Left ventricle myocardium superior (tissue), 1 donor: ENCODE measurements around the gene MRPL39. TPM values are rescaled to one million over a fixed set of nuclear protein-coding genes. Genes with fewer than 3 reads are reported as not detected.

Source experiments
- ATAC-seq: fragments of 200-7000 bp; cut with Tn5 transposase; one replicate; pipeline ENCODE4 v1.9.1; 2020; ENCODE audit warnings: mild to moderate bottlenecking, moderate library complexity
- DNase-seq: peaks from one replicate; pipeline ENCODE4 v3.0.0-alpha.2; 2020
- intact Hi-C: fragments of 100-400 bp; cut with micrococcal nuclease; formaldehyde crosslinking; loops from one replicate; pipeline ENCODE4 v1.11.0; 2022
- total RNA-seq: library from RNA; stranded (reverse); fragmentation: NEBNext Ultra II Directional; extraction: Animal tissue kit (Norgen Biotek cat#: 25700); gene quantifications from one replicate; pipeline ENCODE4 v1.2.1, GENCODE V29; 2021
- donor health status: DM: no; HTN: yes; CAD: no; lungs with severe emphysema.

MRPL39 gene
- total RNA-seq, 1 donor from 2014 or later = 61.3 TPM

DNA sequence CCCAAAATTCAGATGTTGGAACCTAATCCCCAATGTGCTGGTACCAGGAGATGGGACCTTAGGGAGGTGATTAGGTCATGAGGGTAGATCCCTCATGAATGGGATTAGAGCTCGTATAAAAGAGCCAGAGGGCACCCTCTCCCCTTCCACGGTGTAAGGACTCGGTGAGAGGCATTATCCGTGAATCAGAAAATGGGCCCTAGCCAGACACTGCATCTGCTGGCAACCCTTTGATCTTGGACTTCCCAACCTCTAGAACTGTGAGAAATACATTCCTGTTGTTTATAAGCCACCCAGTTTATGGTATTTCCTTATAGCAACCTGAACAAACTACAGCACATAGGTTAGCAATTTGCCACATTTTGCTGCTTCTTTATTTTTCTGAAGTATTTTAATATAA lies 17.2 kb upstream of the MRPL39 start:
- ATAC-seq (no peak), DNase-seq (no peak)
- intact Hi-C loops = no loop called here

DNA sequence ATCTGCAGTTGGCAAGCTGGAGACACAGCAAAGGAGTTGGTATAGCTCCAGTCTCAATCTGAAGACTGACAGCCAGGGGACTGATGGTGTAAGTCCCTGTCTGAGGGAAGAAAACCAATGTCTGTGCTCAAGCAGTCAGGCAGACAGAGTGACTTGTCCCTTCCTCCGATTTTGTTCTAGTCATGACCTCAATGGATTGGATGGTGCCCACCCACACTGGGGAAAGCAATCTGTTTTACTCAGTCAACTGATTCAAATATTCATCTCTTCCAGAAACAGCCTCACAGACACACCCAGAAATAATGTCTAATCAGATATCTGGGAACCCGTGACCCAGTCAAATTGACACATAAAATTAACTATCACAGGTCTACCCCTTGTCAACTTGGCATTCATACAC lies 11.9 kb upstream of the MRPL39 start:
- DNase-seq = no peak
- intact Hi-C loops = no loop called here
- ATAC-seq = no peak

DNA sequence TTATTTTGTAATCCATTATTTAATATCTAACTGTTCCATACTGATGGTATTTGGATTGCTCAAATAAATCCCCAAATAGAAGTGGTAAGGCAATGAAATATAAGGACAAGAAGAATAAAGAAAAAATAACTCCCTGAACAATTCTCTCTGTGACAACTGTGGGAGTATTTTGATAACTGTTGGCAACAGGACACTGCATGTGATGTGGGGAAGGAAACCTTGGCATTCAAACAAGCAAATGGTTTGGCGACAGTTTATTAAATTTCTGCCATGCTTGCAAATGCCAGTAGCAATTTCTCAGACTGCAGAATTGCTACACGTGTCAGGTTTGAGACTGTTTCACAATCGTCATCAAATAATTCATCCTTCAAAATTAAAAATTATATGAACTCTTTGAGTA lies 8.6 kb upstream of the MRPL39 start:
- DNase-seq = no peak
- intact Hi-C loops = no loop called here
- peak; percentile 56 for ATAC-seq

DNA sequence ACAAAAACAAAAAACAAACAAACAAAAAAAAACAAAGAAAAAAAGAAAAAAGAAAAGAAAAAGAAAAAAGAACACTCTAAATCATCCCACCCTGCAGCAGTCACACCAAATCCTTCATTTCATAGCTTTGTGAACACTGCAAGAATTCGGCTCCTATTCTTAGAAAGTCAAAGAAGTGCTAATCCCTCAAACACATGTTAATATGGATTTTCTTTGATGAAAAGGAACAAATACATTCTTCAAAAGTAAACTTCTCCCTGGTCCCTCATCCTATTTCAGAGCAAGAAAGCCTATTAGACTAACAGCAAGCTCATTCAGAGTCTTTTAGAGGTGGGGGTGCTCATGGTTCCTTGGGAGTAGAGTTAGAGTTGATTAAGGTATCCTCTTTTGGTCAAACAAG lies 7.2 kb upstream of the MRPL39 start:
- intact Hi-C loops = no loop called here
- no peak for DNase-seq
- ATAC-seq = no peak

- DNase-seq = peak; percentile 84
- peak; percentile 96 for ATAC-seq
- intact Hi-C loops = loop anchor here (2.0 to 5.0 kb wide), 2 partner anchors 101 to 194 kb away; no protein-coding TSS in a partner anchor
These were observed 910 bp upstream of the MRPL39 start for GRCh38 chr21:25608044-25608737.

GRCh38 chr21:25589887-25590286 lies 17.4 kb downstream of the MRPL39 start:
- ATAC-seq (no peak), DNase-seq (no peak)
- intact Hi-C loops = no loop called here

GRCh38 chr21:25586791-25587190 lies 20.5 kb downstream of the MRPL39 start:
- intact Hi-C loops = no loop called here
- ATAC-seq (no peak), DNase-seq (no peak)

GRCh38 chr21:25586326-25586725 lies 21.0 kb downstream of the MRPL39 start:
- DNase-seq (no peak), ATAC-seq (no peak)
- intact Hi-C loops = no loop called here

DNA sequence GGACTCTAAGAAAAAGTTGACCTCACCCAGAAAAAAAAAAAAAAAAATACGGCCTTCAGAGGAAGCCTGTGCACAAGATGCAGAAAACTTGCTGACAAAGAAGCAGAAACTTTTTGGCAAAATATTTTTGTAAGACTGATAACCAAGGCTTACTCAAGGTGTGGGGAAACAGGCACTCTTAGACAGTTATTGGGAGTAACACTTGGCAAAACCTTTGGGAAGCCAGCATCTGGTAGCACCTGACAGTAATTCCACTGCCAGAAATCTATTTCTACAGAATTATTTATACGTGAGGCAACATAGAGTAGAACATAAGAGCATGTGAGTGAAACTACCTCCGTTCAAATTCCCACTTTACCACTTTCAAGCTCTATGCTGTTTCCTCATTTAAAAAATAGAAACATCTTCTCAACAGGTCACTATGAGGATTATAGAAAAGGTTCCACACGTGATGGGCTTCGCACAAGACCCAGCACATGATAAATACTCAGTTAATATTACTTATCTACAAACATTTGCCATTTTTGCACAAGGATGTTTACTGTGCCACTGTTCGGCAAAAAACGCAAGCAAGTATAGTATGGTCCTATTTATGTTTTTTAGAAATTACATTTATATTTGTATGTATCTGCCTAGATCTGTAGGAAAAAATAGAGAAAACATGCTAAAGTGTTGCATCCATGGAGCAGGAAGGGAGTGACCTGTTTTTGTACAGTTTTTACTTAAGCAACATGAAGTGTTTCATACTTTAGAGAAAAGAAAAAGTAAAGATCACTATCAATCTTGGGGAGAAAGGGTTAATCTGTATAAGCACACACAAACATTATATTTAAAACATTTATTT lies 22.2 kb downstream of the MRPL39 start:
- intact Hi-C loops = no loop called here
- DNase-seq = no peak

DNA sequence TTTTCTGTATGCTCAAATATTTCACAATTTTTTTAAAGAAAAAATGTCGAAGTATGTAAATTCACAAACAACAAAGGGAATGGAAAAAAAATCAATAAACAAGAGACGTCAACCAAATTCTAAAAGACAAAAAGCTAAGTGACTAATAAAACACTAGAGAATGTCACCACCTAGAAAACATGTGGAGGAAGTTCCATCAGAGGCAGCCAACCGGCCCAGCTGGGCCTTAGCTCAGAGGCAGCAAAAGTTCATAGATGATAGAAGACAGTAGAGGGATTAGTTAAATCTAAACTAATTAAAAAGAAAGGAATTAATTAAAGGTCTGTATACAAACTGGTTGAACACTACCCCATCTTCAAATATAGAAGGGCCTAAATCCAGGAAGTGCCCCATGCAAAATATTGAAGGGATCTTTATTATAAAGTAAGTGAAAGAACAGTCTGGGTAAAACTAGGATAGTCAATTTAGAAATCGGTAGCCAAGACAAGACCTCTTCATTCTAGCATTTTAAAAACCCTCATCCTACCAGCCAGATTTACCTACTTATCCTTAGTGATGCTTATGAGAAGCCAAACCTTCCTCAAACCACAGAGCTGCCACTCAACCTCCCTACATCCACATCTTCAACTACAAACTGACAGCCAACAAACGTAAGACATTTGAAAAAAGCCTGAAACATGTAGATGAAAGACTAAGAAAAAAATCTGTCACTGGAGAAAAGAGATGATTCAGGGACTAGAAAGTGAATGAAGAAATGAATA lies 23.7 kb downstream of the MRPL39 start:
- intact Hi-C loops = no loop called here
- DNase-seq (no peak), ATAC-seq (no peak)

More for the DNA sequence above, 22.2 kb downstream of the MRPL39 start:
- ATAC-seq = no peak

DNA sequence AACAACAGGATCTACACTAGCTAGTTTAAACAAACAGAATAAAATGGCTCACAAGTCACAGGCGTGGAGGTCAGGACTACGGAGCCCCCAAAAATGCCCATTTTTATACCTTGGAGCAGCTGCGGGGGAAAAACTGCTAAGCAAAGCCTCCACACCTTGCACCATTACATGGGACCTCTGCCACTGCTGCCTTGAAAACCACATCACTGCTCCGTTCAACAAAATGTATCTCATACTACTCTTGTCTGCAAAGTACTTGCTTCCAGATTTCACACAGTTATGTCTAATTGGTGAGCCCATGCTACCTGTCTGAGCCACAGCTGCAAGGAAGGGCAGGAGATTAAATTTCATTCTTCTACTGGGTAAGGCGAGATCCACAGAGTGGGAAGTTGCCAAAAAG lies 24.4 kb downstream of the MRPL39 start:
- intact Hi-C loops = no loop called here
- DNase-seq (no peak), ATAC-seq (no peak)

- no peak for ATAC-seq
- intact Hi-C loops = no loop called here
- DNase-seq = no peak
These were observed 25.0 kb downstream of the MRPL39 start for GRCh38 chr21:25582164-25582790.

DNA sequence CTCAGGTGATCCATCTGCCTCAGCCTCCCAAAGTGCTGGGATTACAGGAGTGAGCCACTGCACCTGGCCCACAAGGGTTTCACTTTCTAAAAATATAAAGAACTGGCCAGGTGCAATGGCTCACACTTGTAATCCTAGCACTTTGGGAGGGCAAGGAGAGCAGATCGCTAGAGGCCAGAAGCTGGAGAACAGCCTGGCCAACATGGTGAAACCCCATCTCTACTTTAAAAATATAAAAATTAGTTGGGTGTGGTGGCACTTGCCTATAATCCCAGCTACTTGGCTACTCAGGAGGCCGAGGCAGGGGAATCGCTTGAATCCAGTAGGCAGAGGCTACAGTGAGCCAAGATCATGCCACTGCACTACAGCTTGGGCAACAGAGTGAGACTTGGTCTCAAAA lies 25.7 kb downstream of the MRPL39 start:
- no peak for ATAC-seq
- DNase-seq = no peak
- intact Hi-C loops = no loop called here

- intact Hi-C loops = no loop called here
- DNase-seq = no peak
- ATAC-seq = no peak
These were observed 26.4 kb downstream of the MRPL39 start for GRCh38 chr21:25580912-25581260.

DNA sequence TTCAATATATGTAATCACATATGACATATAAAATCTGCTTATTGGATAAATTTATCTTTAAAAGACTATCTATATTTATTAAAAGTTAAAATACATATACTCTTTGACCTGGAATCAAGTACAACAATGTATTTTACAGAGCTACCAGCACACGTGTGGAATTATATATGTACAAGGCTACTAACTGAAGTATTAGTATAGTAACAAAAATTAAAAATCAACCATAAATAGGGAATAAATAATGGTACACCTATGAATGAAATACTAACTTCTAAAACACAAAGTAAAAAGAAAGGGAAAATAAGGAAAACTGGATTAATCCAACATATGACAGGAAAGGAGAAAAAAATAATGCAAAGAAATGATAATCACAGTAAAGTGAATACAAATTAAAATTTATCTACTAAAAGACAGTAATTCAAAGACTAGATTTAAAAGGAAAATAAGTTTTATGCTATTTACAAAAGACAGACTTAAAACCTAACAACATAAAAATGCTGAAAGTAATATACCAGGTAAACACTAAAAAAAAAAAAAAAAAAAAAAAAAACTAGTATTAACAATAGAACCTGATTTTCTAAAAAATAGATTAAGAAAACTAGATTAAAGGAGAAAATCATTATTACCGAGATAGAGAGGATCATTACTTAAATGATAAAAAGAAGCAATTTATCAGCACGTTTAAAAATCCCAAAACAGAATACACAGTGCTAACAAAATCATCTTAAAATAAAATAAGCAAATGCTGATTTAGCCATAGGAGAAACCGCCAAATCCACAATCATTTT lies 27.9 kb downstream of the MRPL39 start:
- no peak for ATAC-seq
- no peak for DNase-seq
- intact Hi-C loops = no loop called here

- intact Hi-C loops = no loop called here
- no peak for ATAC-seq
These were observed 29.0 kb downstream of the MRPL39 start for GRCh38 chr21:25578056-25578961.

DNA sequence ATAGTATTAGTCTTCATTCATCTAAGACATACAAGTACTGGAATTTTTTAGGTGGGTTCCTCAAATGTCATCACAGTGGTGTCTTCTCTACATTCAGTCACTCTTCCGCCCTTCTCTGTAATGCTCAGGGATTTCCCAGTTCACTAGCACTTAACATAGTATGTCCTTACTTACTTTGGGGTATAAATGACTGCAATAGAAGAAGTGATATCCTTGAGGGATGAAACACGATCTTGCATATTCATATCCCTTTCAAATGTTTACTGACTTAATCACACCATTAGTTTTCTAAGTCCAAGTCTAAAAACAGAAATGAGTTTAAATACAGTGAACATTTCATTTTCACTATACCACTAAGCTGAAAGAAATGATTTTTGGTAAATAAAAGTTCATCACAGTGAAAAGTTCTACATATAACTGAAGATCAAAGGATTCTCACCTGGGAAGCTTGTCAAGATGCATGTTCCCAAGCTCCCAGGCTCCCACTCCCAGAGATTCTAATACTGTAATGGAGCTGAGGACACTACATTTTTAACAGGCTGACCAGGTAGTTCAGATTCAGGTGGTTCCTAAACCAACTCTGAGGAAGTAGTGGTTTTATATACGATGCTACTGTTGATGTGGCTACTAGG lies 29.7 kb downstream of the MRPL39 start:
- DNase-seq (no peak), ATAC-seq (no peak)

More at GRCh38 chr21:25578056-25578961, 29.0 kb downstream of the MRPL39 start:
- DNase-seq = no peak

More for the DNA sequence above, 29.7 kb downstream of the MRPL39 start:
- intact Hi-C loops = no loop called here
